ENCODE data around the gene HINT2.

DNA sequence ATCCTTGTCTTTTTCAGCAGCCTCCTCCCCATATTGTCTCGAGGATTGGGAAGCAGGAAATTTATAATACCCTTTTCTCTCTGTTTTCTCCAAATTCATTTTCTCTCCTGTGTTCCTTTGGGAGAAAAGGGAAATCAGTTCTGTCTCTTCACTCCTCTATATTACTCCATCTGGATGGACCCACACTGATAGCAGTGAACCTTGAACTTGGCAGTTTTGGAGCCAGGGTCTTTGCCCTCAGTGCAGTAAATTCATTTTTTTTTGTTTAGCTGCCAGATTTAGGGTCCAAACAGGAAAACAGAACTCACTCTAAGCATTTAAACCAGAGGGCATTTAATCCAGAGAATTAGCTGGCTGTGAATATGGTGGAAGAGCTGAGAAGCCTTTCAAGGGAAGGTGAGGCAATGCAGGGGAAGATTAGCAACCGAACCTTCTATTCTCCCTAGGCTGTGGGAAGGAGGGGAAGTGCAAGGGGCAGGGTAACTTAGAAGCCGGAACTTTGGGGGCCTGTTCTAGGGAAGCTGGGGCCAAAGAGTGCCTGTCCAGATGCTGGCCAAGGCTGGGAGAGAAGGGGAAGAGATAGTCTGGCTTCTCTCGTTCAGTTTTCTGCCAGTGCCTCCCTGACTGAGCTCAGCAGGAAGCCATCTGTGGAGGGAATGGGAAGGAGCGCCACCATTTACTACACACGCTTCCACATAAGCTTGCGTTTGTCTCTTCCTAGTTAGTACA lies 39.8 kb downstream of the HINT2 start:
- TF ChIP-seq, protein P1, sequence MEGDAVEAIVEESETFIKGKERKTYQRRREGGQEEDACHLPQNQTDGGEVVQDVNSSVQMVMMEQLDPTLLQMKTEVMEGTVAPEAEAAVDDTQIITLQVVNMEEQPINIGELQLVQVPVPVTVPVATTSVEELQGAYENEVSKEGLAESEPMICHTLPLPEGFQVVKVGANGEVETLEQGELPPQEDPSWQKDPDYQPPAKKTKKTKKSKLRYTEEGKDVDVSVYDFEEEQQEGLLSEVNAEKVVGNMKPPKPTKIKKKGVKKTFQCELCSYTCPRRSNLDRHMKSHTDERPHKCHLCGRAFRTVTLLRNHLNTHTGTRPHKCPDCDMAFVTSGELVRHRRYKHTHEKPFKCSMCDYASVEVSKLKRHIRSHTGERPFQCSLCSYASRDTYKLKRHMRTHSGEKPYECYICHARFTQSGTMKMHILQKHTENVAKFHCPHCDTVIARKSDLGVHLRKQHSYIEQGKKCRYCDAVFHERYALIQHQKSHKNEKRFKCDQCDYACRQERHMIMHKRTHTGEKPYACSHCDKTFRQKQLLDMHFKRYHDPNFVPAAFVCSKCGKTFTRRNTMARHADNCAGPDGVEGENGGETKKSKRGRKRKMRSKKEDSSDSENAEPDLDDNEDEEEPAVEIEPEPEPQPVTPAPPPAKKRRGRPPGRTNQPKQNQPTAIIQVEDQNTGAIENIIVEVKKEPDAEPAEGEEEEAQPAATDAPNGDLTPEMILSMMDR (IDR thresholded peaks at IDR 0.05) = no peak
- TF ChIP-seq POLR2A (IDR thresholded peaks at IDR 0.05) = no peak

Measured in gastroesophageal sphincter (tissue), 3 donors.